Hippocampal formation (tissue), 2 donors: ENCODE results near the gene OTULIN.

Source experiments
- DNase-seq, 2 donors: peaks; one replicate each; lab custom pipeline; 2025; lab: John Stamatoyannopoulos, UW

The OTULIN gene

GRCh38 chr5:14721990-14722656 lies 57.6 kb downstream of the OTULIN start:
- DNase-seq, result no peak

- no peak for DNase-seq
These were observed 58.4 kb downstream of the OTULIN start for GRCh38 chr5:14722923-14723322.

DNA sequence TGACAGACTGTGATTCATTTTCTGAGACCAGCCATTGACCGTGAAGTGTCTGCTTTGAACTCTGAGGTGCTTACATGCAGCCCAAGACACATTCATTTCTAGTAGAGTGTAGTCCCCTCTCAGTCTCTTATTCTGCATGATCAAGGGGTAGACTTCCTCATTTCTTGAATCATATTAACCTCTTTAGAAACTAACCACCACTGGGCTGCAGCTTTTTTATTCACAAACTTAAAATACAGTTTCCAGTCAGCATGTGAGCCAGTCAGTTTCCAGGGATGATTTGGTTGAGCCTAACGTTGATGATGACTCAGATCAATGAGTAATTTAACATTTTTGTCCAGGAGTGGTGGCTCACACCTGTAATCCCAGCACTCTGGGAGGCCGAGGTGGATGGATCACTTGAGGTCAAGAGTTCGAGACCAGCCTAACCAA lies 59.2 kb downstream of the OTULIN start:
- no peak for DNase-seq

DNA sequence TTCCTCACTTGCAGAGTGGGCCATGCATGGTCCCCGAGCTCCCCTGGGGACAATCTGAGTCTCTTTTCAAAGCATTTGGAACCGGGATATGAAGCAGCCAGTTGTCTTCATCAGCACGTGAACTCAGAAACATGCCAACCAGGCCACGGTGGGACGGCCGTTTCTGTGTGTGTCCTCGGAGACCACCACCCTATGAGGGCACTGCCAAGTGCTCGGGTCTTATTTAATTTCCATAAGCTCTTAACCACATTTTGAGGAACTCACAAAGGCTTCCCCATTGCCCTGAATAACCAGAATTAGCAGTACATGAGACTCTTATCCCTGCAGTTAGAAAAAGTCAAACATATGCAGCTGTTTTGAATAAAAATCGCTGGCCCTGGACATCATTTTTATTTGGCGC lies 60.1 kb downstream of the OTULIN start:
- peak in 1 of 2 donors; percentile 24 for DNase-seq

DNA sequence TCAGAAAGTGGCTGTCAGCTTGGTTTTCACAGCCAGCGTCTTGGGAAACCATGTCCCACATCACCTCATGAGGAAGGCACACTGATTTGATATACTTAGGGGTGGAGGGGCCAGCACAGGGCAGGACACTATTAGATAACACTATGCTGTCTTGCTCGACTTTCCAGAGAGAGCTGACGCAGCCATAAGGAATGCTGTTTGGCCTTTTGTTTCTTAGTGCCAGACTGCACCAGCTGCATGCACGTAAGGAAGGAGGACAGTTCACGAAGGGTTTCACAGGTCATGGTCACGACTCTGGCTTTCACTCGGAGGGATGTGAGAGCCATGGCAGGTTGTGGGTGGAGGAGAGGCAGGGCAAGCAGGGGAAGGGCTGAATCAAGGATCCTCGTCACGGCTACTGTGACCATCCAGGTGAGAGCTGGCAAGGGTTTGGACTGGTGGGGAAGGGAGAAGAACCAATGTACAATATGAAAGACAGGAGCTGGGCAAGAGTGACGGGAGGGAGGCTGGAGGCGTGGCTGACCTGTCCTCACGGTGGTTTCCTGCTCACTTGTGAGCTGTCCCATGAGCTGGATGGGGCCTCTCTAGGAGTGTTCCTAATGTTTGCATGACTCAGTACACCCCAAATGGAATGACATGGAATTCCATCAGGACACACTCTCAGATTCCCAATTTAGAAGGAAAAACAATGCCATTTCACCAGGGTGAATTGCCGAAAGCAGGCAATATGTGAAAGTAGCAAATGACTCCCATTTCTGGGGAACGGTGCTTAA lies 61.7 kb downstream of the OTULIN start:
- no peak for DNase-seq

- DNase-seq, result peak; percentile 80 to 85
These were observed 62.9 kb downstream of the OTULIN start for GRCh38 chr5:14727428-14727865.

DNA sequence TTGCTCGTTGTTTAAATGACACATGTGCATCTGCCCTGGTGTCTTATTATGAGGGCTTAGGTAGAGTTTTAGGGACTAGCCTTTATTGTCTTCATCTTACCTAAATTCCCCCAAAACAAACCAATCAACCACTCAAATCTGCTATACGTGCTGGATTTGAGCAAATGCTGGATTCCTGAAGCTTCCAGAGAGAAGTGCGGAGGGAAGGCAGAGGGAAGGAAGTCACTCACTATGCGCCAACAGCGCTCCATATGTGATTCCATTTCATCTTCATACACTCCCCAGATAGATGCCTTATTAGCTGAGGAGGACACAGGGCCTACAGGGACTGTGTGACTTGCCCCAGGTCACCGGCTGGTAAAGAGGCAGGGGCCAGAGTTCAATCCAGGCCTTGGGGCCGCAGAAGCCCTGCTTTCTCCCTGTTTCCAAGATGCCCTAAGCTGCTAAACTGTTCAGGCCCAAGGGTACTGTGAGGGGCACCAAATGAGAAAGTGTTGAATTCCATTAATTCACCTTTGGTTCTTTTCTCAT lies 63.5 kb downstream of the OTULIN start:
- no peak for DNase-seq

- peak; percentile 80 to 83 for DNase-seq
These were observed 64.0 kb downstream of the OTULIN start for GRCh38 chr5:14728459-14728938.

GRCh38 chr5:14729448-14730385 lies 65.2 kb downstream of the OTULIN start:
- no peak for DNase-seq

DNA sequence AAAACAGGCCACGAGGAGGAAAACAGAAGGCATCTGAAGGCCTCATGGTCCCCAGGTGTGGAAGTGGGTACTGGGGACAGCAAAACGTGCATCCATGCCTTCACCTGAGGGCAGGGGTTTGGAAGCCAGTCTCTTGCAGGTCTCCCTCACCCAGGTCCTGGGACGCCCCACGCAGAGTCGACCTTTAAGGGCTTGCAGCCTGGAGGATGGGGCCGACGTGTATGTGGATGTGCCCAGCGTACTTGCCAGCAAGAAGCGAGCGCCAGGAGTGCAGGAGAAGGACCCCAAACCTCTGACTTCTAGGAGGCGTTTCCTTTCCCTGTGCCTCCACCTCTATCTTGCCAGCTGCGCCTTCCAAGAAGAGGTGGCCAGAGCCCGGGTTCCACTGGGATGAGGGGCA lies 65.9 kb downstream of the OTULIN start:
- no peak for DNase-seq

DNA sequence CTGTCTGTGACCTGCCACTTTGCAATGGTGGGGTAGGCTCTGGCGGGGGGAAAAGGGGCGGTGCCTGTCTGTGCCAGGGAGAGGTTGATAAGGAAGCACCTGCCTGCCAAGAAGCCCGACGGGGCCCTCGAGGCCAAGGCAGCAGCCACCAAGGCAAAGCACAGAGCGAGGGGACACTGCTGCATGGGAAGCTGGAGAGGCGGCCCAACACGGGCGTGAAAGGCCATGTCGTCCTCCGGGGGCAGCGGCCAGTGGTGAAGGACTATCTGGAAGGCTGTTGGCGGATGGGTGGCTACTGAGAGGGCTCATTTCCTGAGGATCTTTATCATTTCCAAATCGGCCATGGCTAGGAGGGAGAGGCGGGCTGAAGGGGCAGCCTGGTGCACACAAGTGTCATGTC lies 66.4 kb downstream of the OTULIN start:
- DNase-seq, result no peak

GRCh38 chr5:14732991-14733390 lies 68.5 kb downstream of the OTULIN start:
- no peak for DNase-seq

DNA sequence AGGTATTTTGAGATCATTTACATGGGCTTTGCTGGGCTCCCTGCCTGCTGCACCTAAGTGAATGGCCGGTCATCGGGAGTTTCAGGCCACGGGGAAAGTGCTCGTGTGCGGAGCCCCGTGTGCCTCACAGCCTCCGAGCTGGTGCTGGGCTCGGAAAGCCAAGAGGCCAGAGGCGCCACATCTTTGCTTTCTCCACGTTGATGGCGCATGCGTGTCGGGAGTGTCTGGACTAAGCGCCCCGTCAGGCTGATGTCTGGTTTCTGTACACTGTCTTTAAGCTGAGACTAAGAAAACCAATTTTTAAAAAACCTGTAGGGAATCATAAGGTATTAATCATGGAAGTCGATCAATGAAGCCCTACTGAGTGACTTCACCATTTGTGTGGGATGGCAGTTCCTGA lies 69.1 kb downstream of the OTULIN start:
- no peak for DNase-seq

- no peak for DNase-seq
These were observed 69.9 kb downstream of the OTULIN start for GRCh38 chr5:14734396-14734795.

DNA sequence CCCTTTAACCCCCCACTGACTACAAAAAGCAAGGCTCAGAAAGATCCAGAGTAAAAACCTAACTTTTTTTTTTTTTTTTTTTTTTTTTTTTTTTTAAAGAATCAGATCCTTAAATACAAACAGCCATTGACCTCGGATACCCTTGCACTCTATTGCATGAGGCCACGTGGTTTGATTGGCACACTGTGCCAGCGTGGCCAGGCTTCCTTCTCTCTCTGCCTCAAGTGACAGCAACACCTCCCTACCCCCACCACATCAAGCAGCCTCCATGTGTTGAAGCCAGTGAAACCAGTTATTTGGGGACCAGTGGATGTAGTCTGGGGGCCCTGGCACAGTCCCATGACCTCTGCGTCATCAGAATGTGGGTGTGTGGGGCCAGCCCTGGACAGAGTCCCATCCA lies 71.4 kb downstream of the OTULIN start:
- DNase-seq, result no peak

GRCh38 chr5:14737291-14737690 lies 72.8 kb downstream of the OTULIN start:
- DNase-seq, result no peak

- DNase-seq, result no peak
These were observed 73.5 kb downstream of the OTULIN start for GRCh38 chr5:14738050-14738449.

- no peak for DNase-seq
These were observed 75.0 kb downstream of the OTULIN start for GRCh38 chr5:14739538-14739937.

DNA sequence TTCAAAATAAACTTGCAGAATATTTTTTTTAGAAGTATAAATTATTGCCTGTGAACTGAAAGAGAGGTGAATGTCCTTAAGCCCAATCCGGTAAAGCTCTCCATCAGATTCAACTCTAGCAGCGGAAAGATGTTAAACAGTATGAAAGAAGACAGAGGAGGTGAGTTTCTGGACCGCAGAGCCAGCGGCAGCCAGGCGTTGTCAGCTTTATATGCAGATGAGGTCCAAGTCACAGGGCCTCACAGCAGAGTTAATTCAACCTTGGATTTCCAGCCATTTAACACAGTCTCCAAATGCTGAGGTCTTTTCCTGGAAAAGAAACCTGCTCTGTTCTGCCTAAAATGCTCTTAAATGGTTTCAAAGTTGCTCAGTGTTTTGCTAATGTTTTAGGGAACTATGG lies 75.5 kb downstream of the OTULIN start:
- no peak for DNase-seq

- DNase-seq, result no peak
These were observed 76.6 kb downstream of the OTULIN start for GRCh38 chr5:14741131-14741530.

DNA sequence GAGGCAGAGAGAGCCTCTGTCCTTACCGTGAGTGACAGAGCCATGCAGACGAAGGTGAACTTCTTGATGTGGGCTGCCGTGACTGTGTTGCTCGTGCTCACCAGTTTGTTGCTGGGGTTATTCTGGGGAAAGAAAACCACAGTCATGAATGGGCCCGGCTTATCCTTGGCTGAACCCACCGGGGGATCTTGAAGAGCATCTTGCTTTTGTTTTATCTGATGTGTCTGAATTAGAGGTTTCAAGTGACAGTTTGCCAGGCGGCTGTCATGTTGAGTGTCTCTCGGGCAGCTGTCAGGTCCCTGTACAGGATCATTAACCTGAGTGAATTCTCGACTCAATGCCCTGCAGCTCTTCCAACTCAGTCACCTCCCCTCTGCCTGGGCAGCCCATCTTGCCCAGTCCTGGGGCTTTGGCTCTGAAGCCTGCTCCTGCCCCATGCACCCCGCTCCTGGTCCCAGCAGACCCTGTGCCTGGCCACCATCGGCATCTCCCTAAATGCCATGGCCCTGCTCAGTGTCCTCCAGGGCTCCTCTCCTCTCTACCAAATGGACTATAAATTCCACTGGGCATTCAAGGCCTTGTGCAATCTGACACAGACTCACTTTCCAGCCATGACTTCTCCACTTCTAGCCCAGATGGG lies 77.4 kb downstream of the OTULIN start:
- DNase-seq, result no peak
